Mesenchymal stem cell (in vitro differentiated cells and primary cell): Measurements from ENCODE around the gene MAP4K2.

Source experiments
- DNase-seq: peaks from one replicate; pipeline ENCODE4 v3.0.0-alpha.2; 2013
- H2AFZ ChIP-seq: one replicate; pipeline ENCODE4 v1.6.1; 2013; ENCODE audit warnings: low read depth, mild to moderate bottlenecking, control low read depth, inconsistent platforms, low read length, moderate library complexity
- H2AK5ac ChIP-seq: 2 replicates; pipeline ENCODE4 v1.6.1; 2013; ENCODE audit warnings: low read length, moderate library complexity, mild to moderate bottlenecking, inconsistent platforms; ENCODE audit not compliant: severe bottlenecking
- H2BK120ac ChIP-seq: one replicate; pipeline ENCODE4 v1.6.1; 2013; ENCODE audit warnings: low read depth, mild to moderate bottlenecking, inconsistent platforms, low read length, moderate library complexity
- H2BK12ac ChIP-seq, 2 experiments: one replicate each; pipeline ENCODE4 v1.6.1; 2013; ENCODE audit warnings: inconsistent platforms in 2 of 2, low read length in 2 of 2, mild to moderate bottlenecking in 2 of 2, moderate library complexity in 2 of 2, control low read depth in 1 of 2
- H2BK15ac ChIP-seq: one replicate; pipeline ENCODE4 v1.6.1; 2013; ENCODE audit warnings: mild to moderate bottlenecking, low read depth, inconsistent platforms; ENCODE audit not compliant: poor library complexity, severe bottlenecking
- H2BK5ac ChIP-seq: 2 replicates; pipeline ENCODE4 v1.6.1; 2013; ENCODE audit warnings: low read depth, mild to moderate bottlenecking, low read length, control low read depth, inconsistent platforms; ENCODE audit not compliant: poor library complexity, severe bottlenecking
- H3K14ac ChIP-seq, 2 experiments: one replicate each; pipeline ENCODE4 v1.6.1; 2013; ENCODE audit warnings: inconsistent platforms in 2 of 2, low read length in 2 of 2, control low read depth in 1 of 2, mild to moderate bottlenecking in 1 of 2, moderate library complexity in 1 of 2
- H3K18ac ChIP-seq, 2 experiments: one replicate each; pipeline ENCODE4 v1.6.1; 2013; ENCODE audit warnings: inconsistent platforms in 2 of 2, low read length in 2 of 2, control low read depth in 1 of 2, low read depth in 1 of 2, mild to moderate bottlenecking in 1 of 2
- H3K23ac ChIP-seq, 2 experiments: one replicate each; pipeline ENCODE4 v1.6.1; 2013; ENCODE audit warnings: inconsistent platforms in 2 of 2, low read length in 2 of 2, mild to moderate bottlenecking in 2 of 2, moderate library complexity in 2 of 2, control low read depth in 1 of 2
- H3K27ac ChIP-seq: 2 replicates; pipeline ENCODE4 v1.5.1; 2013; ENCODE audit warnings: mild to moderate bottlenecking, moderate library complexity, low read length, control low read depth, inconsistent platforms; ENCODE audit not compliant: poor library complexity, severe bottlenecking
- H3K27me3 ChIP-seq, 2 experiments: 2 replicates each; pipeline versions ENCODE4 v1.6.1 to v1.7.0; 2013; ENCODE audit warnings: low read length in 2 of 2, mild to moderate bottlenecking in 2 of 2, moderate library complexity in 2 of 2, control low read depth in 1 of 2, inconsistent platforms in 1 of 2; ENCODE audit not compliant: control insufficient read depth in 1 of 2, insufficient read depth in 1 of 2
- H3K36me3 ChIP-seq, 2 experiments: 2 replicates each; pipeline versions ENCODE4 v1.6.1 to v1.7.0; 2013; ENCODE audit warnings: low read length in 2 of 2, control low read depth in 1 of 2, inconsistent platforms in 1 of 2, low read depth in 1 of 2, mild to moderate bottlenecking in 1 of 2; ENCODE audit not compliant: insufficient read depth in 2 of 2, control insufficient read depth in 1 of 2
- H3K4ac ChIP-seq, 2 experiments: one replicate each; pipeline ENCODE4 v1.6.1; 2013; ENCODE audit warnings: inconsistent platforms in 2 of 2, low read length in 2 of 2, mild to moderate bottlenecking in 2 of 2, moderate library complexity in 2 of 2, control low read depth in 1 of 2, low read depth in 1 of 2
- H3K4me1 ChIP-seq: 2 replicates; pipeline ENCODE4 v1.6.1; 2013; ENCODE audit warnings: low read depth, low read length, control low read depth; ENCODE audit not compliant: control insufficient read depth, insufficient read depth
- H3K4me2 ChIP-seq: 2 replicates; pipeline ENCODE4 v1.6.1; 2013; ENCODE audit warnings: low read length, mild to moderate bottlenecking, inconsistent platforms; ENCODE audit not compliant: poor library complexity, severe bottlenecking
- H3K4me3 ChIP-seq, 2 experiments: 2 replicates each; pipeline versions ENCODE4 v1.5.1 to v1.7.0; 2013; ENCODE audit warnings: low read length in 2 of 2, mild to moderate bottlenecking in 2 of 2, control low read depth in 1 of 2, low read depth in 1 of 2; ENCODE audit not compliant: insufficient read depth in 1 of 2
- H3K79me1 ChIP-seq: replicated peaks from 2 replicates; pipeline ENCODE4 v1.6.1; 2013; ENCODE audit warnings: mild to moderate bottlenecking, control low read depth, low read length, inconsistent platforms; ENCODE audit not compliant: poor library complexity, severe bottlenecking
- H3K9ac ChIP-seq: 2 replicates; pipeline ENCODE4 v1.7.0; 2013; ENCODE audit warnings: mild to moderate bottlenecking, low read length, moderate library complexity
- H3K9me3 ChIP-seq: 2 replicates; pipeline ENCODE4 v1.7.0; 2013; ENCODE audit warnings: mild to moderate bottlenecking, low read length; ENCODE audit not compliant: control insufficient read depth
- H4K8ac ChIP-seq: one replicate; pipeline ENCODE4 v1.6.1; 2013; ENCODE audit warnings: inconsistent platforms, mild to moderate bottlenecking, low read length, moderate library complexity
- H4K91ac ChIP-seq: one replicate; pipeline ENCODE4 v1.6.1; 2013; ENCODE audit warnings: mild to moderate bottlenecking, low read length, inconsistent platforms
- WGBS: methylation state at CpG from one replicate; pipeline ENCODE4 v1.1.7; 2013; ENCODE audit warnings: mixed read lengths; 5-methylcytosine and 5-hydroxymethylcytosine counted together

Gene MAP4K2

GRCh38 chr11:64765291-64765850, 37.6 kb downstream of the MAP4K2 start:
- peaks cover 76 to 81% of the 10 kb centered on the region in 2 experiments for H3K36me3 ChIP-seq
- no peak overlapping the region for H3K27ac ChIP-seq
- H3K9ac ChIP-seq = no peak overlapping the region
- H2BK5ac ChIP-seq = no peak overlapping the region
- no peaks in the 10 kb centered on the region for H3K27me3 ChIP-seq
- no peak overlapping the region for H3K14ac ChIP-seq
- DNase-seq = no peak
- no peak overlapping the region for H4K8ac ChIP-seq
- no peak overlapping the region for H2BK12ac ChIP-seq
- H2BK15ac ChIP-seq = no peak overlapping the region
- H4K91ac ChIP-seq = no peak overlapping the region
- WGBS = 94% methylated on average over 24 of the region's 30 CpGs
- H3K4ac ChIP-seq = no peak overlapping the region
- H3K23ac ChIP-seq = no peak overlapping the region
- no peak overlapping the region for H2AFZ ChIP-seq
- H2AK5ac ChIP-seq = no peak overlapping the region
- no peak overlapping the region for H3K4me2 ChIP-seq
- no peak overlapping the region for H3K4me3 ChIP-seq
- peaks cover 27% of the 10 kb centered on the region for H3K79me1 ChIP-seq
- H3K18ac ChIP-seq = no peak overlapping the region
- no peak overlapping the region for H2BK120ac ChIP-seq
- no peaks in the 10 kb centered on the region for H3K9me3 ChIP-seq
- peaks cover 37% of the 10 kb centered on the region for H3K4me1 ChIP-seq

DNA sequence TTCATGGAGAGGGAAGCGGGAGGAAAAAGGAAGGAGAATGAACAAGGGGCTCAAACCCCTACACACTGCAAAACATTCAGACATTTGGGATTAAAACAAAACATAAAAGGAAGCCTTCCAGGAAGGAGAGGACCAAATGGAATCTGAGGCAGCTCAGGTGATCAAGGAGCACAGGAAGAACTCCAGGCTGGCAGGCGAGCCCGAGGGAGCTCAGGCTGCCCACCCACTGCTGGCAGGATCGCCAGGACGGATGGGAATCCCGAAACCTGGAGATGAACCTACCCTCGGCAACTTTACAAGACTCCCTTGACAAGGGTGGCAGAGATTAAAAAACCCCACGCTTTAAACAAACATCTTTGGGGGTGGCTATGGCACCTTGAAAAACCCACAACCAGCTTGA, 38.3 kb downstream of the MAP4K2 start:
- Histone ChIP-seq H3K4ac (no peak overlapping the region), H3K27ac (no peak overlapping the region), H3K14ac (no peak overlapping the region), H3K9me3 (no peaks in the 10 kb centered on the region), H3K23ac (no peak overlapping the region), H2BK12ac (no peak overlapping the region), H3K4me2 (no peak overlapping the region), H3K79me1 (peaks cover 22% of the 10 kb centered on the region), H3K36me3 (peaks cover 70 to 80% of the 10 kb centered on the region in 2 experiments), H4K91ac (no peak overlapping the region), H2AFZ (no peak overlapping the region), H3K18ac (no peak overlapping the region), H2BK120ac (no peak overlapping the region), H2BK5ac (no peak overlapping the region), H3K4me1 (peaks cover 43% of the 10 kb centered on the region), H3K27me3 (no peaks in the 10 kb centered on the region), H2BK15ac (no peak overlapping the region), H3K9ac (no peak overlapping the region), H4K8ac (no peak overlapping the region), H2AK5ac (no peak overlapping the region), H3K4me3 (no peak overlapping the region)
- no peak for DNase-seq
- 91% methylated on average over 5 of the region's 8 CpGs for WGBS

DNA sequence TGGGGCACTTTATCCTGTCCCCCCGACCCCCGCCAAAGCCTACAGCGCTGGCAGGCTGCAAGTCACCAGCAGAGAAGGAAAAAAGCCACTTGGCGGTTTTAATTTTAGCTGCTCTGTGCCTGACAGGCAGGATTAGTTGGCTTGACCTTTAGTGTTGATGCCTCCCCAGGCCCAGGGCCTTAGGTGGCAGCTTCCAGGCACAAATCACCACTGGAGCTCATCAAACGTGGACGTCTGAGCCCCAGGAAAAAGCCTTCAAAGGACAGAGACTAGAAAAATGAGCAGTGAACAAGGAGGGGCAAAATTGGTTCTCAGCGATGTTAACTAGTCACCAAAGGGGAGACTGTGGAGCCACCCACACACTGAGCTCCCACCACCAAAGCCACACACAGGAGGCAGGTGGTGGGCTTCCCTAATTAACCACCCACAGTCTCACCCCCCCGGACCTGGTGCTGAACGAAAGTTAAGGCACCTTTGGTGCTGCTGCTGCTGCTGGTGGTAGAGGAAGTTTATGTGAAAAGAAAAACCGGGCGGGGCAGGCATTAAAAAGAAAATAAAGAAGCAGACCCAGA, 38.9 kb downstream of the MAP4K2 start:
- H2AK5ac ChIP-seq = peak overlapping the region; percentile 80
- no peak overlapping the region for H2BK12ac ChIP-seq
- no peak overlapping the region for H4K8ac ChIP-seq
- H2BK120ac ChIP-seq = no peak overlapping the region
- H3K79me1 ChIP-seq = peaks cover 15% of the 10 kb centered on the region
- H2AFZ ChIP-seq = no peak overlapping the region
- peaks cover 49% of the 10 kb centered on the region for H3K4me1 ChIP-seq
- no peak overlapping the region for H3K4me3 ChIP-seq
- no peak overlapping the region for H2BK5ac ChIP-seq
- DNase-seq = no peak
- H3K18ac ChIP-seq = no peak overlapping the region
- H3K4me2 ChIP-seq = no peak overlapping the region
- H3K4ac ChIP-seq = no peak overlapping the region
- H3K14ac ChIP-seq = no peak overlapping the region
- H3K23ac ChIP-seq = no peak overlapping the region
- no peak overlapping the region for H3K9ac ChIP-seq
- H2BK15ac ChIP-seq = no peak overlapping the region
- 80% methylated on average over 7 of the region's 11 CpGs for WGBS
- no peaks in the 10 kb centered on the region for H3K27me3 ChIP-seq
- peak overlapping the region; percentile 93 for H3K27ac ChIP-seq
- H3K9me3 ChIP-seq = no peaks in the 10 kb centered on the region
- H4K91ac ChIP-seq = no peak overlapping the region
- H3K36me3 ChIP-seq = peaks cover 64 to 74% of the 10 kb centered on the region in 2 experiments

- Histone ChIP-seq H3K23ac (no peak overlapping the region), H3K36me3 (peaks cover 58 to 69% of the 10 kb centered on the region in 2 experiments), H3K27ac (peak overlapping the region; percentile 93), H4K91ac (no peak overlapping the region), H3K9ac (peak overlapping the region; percentile 19), H3K27me3 (no peaks in the 10 kb centered on the region), H3K4me3 (no peak overlapping the region), H2BK15ac (no peak overlapping the region), H3K4me2 (peak overlapping the region; percentile 29), H3K4me1 (peaks cover 55% of the 10 kb centered on the region), H2BK120ac (no peak overlapping the region), H2BK12ac (no peak overlapping the region), H3K9me3 (no peaks in the 10 kb centered on the region), H3K14ac (peak overlapping the region in 1 of 2 experiments; percentile 26), H3K79me1 (peaks cover 12% of the 10 kb centered on the region), H4K8ac (no peak overlapping the region), H3K4ac (no peak overlapping the region), H2BK5ac (no peak overlapping the region), H3K18ac (peak overlapping the region in 1 of 2 experiments; percentile 42), H2AFZ (no peak overlapping the region), H2AK5ac (peak overlapping the region; percentile 80)
- WGBS = 81% methylated on average over 6 of the region's 6 CpGs
- no peak for DNase-seq
Observed at GRCh38 chr11:64763526-64764039, 39.4 kb downstream of the MAP4K2 start.
